Dermis microvascular lymphatic vessel endothelial cell (primary cell): ENCODE measurements around the gene EME2. TPM values are rescaled to one million over a fixed set of nuclear protein-coding genes. Genes with fewer than 3 reads are reported as not detected.

ENCODE experiments used
- DNase-seq, 2 donors: peaks; one replicate each; pipeline versions ENCODE4 v3.0.0 to v3.0.0-alpha.2; 2010; ENCODE audit warnings: low read depth in 2 of 2
- total RNA-seq: library from RNA; depleted of rRNA; stranded (reverse); fragments of >200 nt; gene quantifications from 2 replicates; pipeline ENCODE4 v1.2.1, GENCODE V29; 2014

EME2 gene
- total RNA-seq, 1 donor from 2014 or later = 2.6 TPM

GRCh38 chr16:1766701-1767100 is 5.9 kb upstream of the EME2 start:
- no peak for DNase-seq

GRCh38 chr16:1767116-1767994 is 5.3 kb upstream of the EME2 start:
- no peak for DNase-seq

GRCh38 chr16:1768061-1768766 is 4.4 kb upstream of the EME2 start:
- DNase-seq = no peak

GRCh38 chr16:1768767-1769401 is 3.7 kb upstream of the EME2 start:
- DNase-seq = no peak

- DNase-seq = no peak
These were observed 3.0 kb upstream of the EME2 start for GRCh38 chr16:1769402-1770300.

GRCh38 chr16:1770328-1771187 is 2.1 kb upstream of the EME2 start:
- DNase-seq = peak; percentile 22 to 61

GRCh38 chr16:1771188-1771863 is 1.3 kb upstream of the EME2 start, which contains the start of gene NME3:
Gene NME3 (minus strand): TSS chr16:1771543. CDS start chr16:1771534, 9 bp downstream.
- peak in 1 of 2 donors; percentile 69 for DNase-seq

- no peak for DNase-seq
These were observed 697 bp upstream of the EME2 start for GRCh38 chr16:1771864-1772361.

GRCh38 chr16:1772908-1773702 is 495 bp downstream of the EME2 start, which contains the start of gene MRPS34:
Gene MRPS34 (minus strand): TSS chr16:1773134. CDS start chr16:1773119, 15 bp downstream.
- peak; percentile 68 to 86 for DNase-seq

- peak in 1 of 2 donors; percentile 33 for DNase-seq
These were observed 1.3 kb downstream of the EME2 start for GRCh38 chr16:1773703-1774447.

- DNase-seq = no peak
These were observed 1.8 kb downstream of the EME2 start for GRCh38 chr16:1774448-1774780.

- no peak for DNase-seq
These were observed 2.6 kb downstream of the EME2 start for GRCh38 chr16:1775006-1775845.

- DNase-seq = no peak
These were observed 3.4 kb downstream of the EME2 start for GRCh38 chr16:1775846-1776671.

- DNase-seq = no peak
These were observed 4.0 kb downstream of the EME2 start for GRCh38 chr16:1776672-1776955.

GRCh38 chr16:1776991-1777374 is 4.4 kb downstream of the EME2 start:
- DNase-seq = no peak
